HG03060 (cell line): ENCODE data around the gene DPP10.

ENCODE experiments used
- ATAC-seq: cut with Tn5 transposase; IDR thresholded peaks from one replicate; pipeline ENCODE4 v1.9.1; 2021; ENCODE audit warnings: low read depth, moderate number of reproducible peaks; ENCODE audit not compliant: unreplicated experiment

Gene DPP10

DNA sequence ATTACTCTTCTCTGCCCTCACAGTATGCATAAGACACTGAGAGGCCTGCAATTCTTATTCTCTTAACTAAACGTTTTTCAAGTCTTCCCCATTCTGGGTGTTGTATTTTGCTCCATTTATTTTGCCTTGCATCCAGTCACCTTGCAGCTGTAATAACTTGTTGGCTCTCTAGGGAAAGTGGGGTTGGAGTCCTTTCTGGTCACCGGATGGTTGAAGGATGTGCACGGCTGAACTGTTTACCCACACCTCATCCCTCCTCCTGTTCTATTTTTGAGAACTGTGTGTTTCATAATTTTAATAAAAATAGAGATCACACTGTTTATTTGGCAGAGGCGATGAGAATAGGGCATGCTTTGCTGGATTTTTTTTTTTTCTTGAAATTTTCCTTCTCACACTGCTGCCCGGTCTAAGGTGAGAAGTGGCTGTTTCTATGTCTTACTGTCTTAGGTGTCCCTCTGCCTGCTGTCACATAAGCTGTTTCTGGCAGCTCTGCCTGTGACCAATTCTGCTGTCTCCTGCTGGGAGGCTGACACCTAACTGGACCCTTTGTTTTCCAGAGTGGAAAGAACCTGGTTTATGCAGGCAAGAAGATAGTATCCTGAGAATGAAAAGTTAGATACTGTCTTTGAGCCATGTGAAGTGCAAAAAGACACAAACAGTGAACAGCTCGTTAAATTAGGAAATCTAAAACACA, 342.6 kb downstream of the DPP10 start:
- no peak for ATAC-seq

DNA sequence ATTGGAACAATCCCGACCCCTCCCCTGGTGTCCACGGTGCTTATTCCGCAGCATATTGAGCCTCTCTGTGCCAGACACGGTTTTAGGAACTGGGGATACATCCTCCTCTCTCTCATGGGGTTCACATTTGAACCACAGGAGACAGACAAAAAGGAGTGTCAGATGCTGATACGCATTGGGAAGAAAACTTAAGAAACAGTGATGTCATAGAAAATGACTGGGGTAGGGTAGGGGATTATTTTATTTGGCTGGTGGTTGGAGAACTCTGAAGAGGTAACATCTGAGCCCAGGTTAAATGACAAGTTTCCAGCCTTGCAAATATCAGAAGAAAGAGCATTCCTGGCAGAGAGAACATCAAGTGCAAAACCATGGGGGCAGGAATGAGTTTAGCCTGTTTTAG, 344.5 kb downstream of the DPP10 start:
- ATAC-seq = no peak

DNA sequence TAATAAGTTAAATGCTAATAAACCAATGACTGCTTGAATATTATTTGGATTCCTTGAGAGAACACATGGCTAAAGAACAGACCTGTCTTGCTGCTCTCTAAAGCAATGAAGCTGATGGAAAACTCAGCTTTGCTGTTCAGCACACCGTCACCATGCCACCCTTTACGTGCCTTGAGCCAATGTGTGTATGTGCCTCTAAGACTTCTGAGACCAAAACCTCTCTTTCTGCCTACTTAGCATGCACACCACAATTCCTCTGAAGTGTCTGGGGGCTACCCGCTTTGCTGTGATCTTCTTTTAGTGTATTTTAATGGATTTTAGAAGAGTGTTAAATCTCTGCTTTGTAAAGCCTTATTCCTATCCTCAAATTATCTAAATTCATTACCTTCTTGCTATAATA, 345.0 kb downstream of the DPP10 start:
- ATAC-seq = no peak

DNA sequence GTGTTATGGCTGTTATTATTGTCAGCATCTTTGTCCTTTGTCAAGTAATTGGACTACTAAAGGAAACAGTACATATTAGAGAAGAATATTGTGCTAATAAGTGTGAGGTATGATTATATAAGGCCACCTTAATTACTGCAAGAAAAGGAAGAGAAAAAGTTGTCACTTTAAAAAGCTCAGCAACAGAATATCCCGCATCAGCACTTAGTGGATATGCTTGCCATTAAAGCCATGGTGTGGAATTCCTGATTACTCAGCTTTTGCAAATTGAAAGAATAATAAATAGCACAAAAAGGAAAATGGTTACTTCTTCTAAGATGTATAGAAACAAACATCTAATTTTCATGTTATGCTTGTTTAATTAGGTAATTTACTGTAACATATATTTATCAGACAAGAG, 347.5 kb downstream of the DPP10 start:
- ATAC-seq = no peak

DNA sequence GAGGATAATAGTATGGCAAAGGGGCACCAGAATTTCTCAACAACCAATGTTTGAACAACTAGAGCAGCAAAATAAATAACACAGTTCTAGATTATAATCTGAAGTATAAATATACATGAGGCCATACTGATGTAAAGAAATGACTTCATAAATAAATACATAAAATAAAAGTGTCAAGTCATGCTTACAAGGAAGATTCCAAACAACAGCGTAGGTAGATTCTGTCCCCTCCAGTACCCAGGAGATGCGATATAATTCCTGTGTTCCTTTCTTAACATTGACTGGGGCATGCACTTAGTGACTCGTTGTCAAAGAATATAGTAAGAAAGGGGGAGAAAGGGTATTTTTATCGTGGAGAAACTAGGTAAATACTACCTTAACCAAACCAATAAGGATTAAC, 355.1 kb downstream of the DPP10 start:
- no peak for ATAC-seq

DNA sequence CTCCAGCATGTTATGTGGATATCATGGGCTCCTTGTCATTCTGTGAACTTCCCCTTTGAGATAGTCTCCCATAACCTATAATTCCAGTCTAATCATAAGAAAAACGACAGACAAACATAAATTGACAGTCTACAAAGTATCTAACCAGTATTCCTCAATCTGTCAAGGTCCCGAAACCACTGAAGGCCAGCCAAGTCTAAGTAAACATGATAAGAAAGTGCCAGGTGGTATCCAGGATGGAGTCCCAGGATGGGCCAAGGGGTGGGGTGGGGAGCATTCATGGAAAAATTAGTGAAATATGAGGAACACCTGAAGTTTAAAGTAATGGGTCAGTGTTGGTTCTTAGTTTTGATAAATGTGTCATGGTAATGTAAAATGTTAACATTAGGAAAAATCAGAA, 355.5 kb downstream of the DPP10 start:
- ATAC-seq = no peak

DNA sequence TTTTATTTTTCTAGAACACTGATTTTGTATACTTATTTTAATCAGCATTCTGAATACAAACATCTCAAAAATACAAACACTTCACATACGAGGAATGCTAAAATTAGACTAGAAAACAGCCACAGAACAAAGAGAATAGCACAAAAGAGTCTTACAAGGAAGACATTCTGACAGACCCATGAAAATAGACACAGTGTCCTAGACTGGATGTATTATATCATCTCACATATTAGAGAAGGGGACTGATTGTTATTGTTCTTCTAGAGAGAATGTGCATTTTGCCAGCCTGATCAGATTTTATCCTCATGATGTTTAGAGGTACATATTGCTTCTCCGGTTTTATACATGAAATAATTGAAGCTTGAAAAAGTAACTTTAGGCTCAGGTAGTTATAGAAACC, 357.9 kb downstream of the DPP10 start:
- no peak for ATAC-seq

DNA sequence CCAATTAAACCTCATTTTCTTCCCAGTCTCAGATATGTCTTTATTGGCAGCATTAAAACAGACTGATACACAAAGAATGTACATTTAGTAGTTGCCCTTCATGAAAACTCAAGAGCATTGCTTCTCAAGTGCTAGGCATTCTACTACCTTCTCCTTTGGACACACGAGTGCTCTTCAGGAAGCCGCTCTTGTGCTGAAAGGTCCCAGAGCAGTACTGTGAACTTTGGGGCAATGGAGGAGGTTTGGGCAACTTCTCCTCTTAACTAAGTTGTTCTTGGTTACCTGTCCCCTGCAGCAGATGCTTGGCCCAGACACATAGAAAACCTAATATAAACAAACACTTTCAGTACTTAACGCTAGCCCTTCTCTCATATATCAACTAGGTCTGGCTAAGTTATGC, 362.8 kb downstream of the DPP10 start:
- ATAC-seq = no peak

DNA sequence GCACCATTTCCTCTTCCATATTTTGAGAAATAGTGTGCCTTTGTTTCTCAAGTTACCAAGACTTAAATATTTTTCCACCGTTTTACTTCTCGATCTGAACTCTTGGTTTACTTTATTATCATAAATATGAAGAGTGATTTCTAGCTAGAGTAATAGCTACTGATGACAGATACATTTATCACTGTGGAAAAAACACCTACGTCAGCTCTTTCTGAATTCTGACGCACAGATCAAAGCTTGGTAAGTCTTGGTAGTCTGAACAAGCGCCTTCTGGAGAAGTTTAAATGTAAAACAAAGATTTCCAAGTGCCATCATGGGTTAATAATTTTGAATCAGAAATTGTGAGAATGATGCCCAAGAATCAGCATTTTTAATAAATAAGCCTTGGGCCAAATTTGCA, 367.7 kb downstream of the DPP10 start:
- no peak for ATAC-seq

DNA sequence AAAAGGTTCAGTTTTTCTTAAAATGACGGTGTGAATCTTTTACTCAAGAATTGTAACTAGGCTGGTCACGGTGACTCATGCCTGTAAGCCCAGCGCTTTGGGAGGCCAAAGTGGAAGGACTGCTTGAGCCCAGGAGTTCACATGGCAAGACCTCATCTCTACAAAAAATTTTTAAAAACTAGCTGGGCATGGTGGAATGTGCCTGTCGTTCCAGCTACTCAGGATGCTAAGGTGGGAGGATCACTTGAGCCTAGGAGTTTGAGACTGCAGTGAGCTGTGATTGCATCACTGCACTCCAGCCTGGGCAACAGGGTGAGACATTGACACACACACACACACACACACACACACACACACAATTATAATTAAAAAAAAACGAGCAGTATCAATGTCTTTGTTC, 369.8 kb downstream of the DPP10 start:
- ATAC-seq = no peak

DNA sequence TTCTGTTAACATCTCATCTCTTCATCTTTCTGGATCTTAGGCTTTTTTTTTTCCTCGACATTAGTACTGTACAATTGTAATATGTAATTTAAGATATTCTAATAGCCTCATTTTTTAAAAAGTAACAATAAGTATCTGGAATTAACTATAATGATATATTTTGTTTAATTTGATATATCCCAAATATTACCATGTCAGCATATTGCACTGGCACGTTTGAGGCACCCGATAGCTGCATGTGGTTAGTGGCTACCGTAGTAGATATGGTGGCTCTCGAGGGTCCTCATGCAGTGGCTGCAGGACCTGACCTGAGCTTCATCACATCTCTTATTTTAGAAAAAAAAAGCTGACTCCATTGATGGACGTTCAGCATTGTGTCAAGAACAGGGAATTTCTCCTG, 371.9 kb downstream of the DPP10 start:
- no peak for ATAC-seq

DNA sequence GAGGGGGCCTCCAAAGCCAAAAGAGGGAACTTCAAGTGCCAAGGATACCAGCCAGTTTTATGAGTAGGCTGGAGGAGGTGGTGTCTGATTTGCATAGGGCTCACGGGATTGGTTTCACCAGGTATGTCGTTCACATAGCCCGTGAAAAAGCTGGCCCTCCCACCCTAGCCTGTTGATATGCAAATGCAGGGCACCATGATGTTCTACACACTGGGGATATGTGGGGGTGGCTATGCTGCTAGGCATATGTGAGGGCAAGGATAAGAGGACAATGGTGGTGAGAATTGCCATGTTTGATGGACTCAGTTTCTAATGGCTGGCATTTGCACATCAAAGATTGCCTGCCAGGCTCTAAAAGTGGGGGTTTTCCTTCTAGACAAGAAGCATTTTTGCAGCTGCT, 378.6 kb downstream of the DPP10 start:
- ATAC-seq = no peak

DNA sequence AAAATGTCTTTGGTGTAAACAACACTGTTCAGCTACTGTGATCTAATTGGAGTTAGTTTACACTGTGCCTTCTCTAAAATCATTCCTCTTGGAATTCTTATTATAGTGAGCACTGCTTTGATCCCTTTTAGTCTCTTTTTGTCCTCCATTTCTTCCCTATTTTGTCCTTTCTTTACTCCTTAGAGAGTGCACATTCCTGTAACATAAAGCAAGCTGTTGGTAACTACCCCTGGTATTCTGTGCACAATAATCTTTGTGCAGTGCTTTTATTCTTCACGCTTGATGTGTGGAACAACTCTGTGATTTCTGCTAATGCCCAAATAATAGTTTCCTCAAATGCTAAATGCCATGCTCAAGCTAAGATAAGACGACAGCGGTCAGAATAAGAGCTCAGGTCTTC, 401.5 kb downstream of the DPP10 start:
- ATAC-seq = no peak

DNA sequence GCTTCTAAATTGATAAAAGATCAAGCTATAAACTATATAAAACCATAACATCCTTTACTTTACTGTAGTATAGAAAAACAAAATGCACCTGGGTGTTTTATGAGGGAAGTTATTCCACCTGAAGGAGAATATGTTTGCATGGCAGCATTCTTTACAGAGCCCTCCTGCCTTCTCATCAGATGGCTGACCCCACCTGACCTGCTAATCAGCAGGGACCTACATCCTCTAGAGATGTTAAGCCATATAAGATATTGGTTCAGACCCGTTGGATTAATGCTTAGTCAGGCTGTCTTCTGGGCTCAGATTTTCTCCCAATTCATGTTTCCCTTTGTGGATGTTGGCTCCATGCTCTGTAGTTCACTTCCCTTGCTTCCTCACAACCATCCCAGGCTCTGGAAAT, 414.8 kb downstream of the DPP10 start:
- ATAC-seq = no peak

DNA sequence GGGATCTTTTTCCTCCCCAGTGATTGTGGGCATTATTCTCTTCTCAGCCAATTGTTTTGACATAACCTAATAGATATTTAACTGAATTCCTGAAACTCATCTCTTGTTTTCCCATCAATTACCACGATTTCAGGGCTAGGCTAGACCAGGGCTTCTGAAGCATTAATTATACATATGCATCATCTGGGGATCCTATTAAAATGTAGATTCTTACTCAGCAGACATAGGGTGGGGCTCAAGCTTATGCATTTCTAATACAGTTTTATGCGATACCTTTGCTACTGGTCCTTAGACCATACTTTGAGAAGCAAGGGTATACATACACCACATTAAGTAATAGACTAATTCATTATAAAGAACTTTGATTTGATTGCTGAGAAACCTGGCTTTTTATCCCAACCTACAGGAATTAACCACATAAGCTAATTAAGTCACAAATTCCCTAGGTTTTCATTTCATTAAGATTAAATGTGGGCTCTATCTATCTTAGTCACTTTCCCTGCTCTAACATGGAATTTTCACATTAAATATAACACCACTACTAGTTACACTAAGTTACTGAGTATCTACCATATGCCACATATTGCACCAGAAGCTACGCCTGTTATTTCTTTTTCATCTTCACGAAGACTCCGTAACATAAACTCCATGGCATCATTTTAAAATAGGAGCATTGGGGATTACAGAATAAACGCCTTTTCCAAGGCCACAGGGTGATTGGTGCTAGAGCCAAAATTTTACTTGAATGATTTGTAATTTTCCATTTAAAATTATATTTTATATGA, 417.5 kb downstream of the DPP10 start:
- no peak for ATAC-seq

DNA sequence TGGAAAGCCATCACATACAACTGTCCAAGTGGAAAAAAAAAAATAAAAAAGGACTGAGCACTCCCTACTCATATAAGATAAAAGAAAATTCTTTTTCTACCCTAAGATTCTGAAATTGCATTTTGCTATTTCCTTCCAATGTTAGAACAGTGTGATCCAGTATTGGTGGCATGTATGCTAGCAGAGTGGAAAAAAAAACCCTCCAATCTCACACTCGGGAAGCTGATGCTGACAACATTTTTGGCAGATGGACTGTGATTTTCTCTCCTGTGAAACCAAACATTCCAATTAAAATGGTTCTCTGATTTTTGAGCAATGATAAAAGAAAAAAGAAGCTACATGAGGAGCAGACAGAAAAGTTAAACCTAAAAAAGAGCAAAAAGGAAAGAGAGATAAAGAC, 419.8 kb downstream of the DPP10 start:
- no peak for ATAC-seq

DNA sequence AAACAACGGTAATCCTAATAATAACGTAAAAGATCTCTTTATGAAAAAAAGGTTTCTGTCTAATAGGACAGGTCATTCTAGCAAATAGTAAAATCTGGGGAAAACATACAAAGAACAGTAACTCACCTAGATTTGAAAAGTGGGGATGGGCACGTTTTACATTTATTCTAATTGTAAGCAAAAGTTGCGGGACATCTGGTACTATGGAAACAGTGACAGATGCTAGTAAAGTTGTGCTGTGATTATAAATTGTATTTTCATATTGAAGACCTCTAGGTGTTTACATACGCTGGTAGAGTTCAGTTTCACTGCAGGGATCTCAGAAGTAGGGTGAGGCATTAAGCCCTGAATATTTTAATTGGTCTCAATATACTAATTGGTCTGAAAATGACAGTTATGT, 422.5 kb downstream of the DPP10 start:
- no peak for ATAC-seq

DNA sequence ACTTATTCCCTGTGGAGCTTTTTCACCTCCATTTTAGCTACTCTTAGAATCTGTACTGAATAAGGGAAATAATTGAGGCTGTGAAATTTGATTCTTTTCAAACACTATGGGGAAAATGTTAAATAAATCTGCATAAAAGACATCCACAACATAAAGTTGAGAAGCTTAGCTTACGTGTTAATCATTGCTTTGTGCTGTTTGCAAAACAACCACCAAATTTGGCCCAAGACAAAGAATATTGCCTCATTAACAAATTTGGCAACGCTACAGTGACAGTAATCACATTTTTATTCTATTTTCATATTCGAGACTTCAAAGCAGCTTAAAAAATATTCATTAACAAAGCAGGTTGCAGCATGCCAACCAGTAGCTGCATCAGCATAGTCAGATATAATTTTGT, 437.6 kb downstream of the DPP10 start:
- no peak for ATAC-seq

DNA sequence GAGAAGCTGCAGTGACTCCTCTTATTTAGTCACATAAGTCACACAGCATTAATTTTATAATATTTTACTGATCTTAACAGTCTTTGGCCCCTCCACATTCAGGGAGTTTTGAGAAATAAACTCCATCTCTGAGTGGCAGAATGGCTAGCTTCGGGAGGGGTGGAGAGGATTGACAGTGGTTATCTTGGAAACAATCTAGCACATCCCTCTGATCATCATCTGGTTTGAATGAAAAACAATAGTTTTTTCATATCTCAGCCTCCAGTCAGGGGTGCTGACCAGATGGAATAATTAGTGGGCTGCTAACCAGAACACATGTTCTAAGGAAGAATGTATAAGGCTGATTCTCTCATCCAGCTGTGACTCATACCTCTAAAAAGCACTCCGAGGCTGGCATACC, 477.5 kb downstream of the DPP10 start:
- ATAC-seq = no peak

DNA sequence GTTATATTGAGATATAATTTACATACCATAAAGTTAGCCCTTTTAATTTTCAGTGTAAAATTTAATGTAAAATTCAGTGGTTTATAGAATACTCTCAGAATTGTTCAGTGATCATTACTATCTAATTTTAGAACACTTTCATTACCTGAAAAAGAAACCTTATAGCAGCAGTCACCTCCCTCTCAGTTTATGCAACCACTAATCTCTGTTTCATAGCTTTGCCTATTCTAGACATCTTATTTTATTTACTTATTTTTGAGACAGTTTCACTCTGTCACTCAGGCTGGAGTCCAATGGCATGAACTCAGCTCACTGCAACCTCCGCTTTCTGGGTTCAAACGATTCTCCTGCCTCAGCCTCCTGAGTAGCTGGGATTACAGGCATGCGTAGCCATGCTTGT, 479.6 kb downstream of the DPP10 start:
- ATAC-seq = no peak

DNA sequence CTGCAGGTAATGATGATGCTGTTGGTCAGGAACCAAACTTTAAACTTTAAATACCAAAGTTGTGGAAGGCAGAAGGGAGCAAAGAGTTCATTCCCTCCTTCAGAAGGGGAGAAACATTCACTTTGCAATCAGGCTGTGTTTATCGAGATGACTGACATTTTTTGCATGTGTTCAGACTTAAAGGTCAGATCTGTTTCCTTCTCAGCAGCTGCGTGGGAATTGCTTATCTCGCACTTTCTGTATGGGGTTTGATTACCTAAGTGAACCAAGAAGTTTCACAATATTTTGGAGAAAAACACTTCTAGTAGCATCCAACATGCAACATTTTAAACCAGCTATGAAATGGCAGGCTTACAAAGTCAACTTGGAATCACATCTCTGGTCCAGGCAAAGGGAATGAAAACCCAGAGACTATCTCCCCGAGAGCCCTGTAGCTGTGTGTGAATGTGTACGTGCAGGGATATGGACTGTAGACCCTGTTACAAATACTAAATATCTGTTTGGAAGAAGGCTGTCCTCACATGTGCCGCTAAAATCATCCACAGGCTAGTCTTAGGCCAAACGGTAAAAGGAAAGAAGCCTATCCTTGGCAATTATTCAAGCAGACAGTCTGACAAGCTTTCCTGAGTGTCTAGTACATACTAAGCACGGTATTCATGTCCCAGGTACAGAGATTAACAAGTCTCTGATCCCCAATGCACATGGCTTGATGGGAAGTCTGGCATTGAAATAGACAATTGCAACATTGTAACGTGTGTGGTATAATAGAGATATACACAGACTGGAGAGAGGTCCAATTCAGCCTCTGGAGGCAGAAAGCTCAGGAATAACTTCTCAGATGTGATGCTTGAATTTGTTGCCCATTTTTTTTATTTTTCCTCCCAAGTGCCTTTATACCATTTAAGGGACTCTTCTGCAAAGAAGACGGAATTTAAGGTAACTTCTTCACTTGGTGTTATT, 483.1 kb downstream of the DPP10 start:
- no peak for ATAC-seq
